GM19395 (cell line): ENCODE measurements around the gene CLCN6.

Source experiments
- ATAC-seq: cut with Tn5 transposase; IDR thresholded peaks from one replicate; pipeline ENCODE4 v1.9.1; 2021; ENCODE audit warnings: mild to moderate bottlenecking, moderate library complexity; ENCODE audit not compliant: unreplicated experiment

CLCN6 gene, protein sequence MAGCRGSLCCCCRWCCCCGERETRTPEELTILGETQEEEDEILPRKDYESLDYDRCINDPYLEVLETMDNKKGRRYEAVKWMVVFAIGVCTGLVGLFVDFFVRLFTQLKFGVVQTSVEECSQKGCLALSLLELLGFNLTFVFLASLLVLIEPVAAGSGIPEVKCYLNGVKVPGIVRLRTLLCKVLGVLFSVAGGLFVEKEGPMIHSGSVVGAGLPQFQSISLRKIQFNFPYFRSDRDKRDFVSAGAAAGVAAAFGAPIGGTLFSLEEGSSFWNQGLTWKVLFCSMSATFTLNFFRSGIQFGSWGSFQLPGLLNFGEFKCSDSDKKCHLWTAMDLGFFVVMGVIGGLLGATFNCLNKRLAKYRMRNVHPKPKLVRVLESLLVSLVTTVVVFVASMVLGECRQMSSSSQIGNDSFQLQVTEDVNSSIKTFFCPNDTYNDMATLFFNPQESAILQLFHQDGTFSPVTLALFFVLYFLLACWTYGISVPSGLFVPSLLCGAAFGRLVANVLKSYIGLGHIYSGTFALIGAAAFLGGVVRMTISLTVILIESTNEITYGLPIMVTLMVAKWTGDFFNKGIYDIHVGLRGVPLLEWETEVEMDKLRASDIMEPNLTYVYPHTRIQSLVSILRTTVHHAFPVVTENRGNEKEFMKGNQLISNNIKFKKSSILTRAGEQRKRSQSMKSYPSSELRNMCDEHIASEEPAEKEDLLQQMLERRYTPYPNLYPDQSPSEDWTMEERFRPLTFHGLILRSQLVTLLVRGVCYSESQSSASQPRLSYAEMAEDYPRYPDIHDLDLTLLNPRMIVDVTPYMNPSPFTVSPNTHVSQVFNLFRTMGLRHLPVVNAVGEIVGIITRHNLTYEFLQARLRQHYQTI

DNA sequence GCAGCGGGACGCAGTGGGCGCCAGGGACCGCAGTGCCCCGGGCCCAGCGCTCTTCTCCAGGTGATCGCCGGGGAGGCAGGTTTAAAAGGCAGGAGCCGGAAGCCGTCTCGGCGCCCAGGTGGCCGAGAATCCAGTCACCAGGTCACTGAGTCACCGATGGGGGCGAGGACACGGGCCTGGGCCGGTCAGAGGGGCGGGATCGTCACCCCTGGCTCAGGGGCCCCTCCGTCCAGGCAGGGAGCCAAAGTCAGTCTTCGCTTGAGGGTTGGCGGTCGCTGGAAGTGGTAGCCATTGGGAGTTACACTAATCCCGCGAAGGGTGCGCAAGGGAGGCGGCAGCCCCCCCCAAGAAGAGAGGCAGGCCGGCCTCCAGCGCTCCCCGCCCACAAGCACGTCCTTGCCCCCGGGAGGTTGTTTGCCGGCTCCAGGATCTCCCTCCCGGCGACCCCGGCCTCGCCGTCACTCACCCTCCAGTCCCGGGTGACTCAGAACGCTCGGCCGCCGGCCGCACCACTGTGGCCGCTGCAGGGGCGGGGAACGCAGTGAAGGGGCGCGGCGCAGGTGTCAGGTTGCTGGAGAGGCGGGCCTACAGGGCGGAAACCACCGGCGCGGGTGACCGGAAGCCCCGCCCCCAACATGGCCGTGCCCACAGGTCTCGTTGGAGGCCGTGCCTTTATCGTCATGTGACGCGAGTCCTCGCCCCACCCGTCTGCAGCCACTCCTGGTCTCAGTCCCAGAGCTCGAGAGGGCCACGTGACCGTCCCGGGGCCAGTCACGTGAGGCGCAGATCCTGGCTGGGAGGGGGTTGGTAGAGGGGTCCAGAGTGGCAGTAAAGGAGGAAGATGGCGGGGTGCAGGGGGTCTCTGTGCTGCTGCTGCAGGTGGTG, at the start of gene CLCN6, which contains the start of gene MTHFR:
TSS of gene CLCN6 (plus strand) at position 770 of the 885 bp plus-strand sequence. CDS start at position 842, 72 bp downstream.
TSS of gene MTHFR (minus strand) at position 543 of the 885 bp plus-strand sequence. CDS start 2,848 bp downstream, outside the sequence.
- peak; percentile 81 for ATAC-seq

GRCh38 chr1:11757047-11757446, 48.9 kb upstream of the CLCN6 start:
- no peak for ATAC-seq

DNA sequence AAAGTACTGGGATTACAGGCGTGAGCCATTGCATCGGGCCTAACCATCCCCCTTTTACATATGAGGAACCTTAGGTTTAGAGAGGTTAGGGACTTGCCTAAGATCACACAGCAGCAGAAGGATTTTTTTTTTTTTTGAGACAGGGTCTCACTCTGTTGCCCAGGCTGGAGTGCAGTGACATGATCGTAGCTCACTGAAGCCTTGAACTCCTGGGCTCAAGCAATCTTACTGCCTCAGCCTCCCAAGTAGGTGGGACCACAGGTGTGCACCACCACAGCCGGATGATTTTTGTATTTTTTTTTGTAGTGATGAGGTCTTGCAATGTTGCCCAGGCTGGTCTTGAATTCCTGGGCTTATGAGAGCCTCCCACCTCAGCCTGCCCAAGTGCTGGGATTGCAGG, 46.2 kb upstream of the CLCN6 start:
- ATAC-seq, result no peak

- ATAC-seq, result no peak
Observed at GRCh38 chr1:11761285-11761684, 44.7 kb upstream of the CLCN6 start.

GRCh38 chr1:11761988-11762406, 44.0 kb upstream of the CLCN6 start, which contains the start of gene C1orf167:
Gene C1orf167 (plus strand): TSS chr1:11762193. CDS start chr1:11764401, 2,208 bp downstream.
- ATAC-seq, result no peak

DNA sequence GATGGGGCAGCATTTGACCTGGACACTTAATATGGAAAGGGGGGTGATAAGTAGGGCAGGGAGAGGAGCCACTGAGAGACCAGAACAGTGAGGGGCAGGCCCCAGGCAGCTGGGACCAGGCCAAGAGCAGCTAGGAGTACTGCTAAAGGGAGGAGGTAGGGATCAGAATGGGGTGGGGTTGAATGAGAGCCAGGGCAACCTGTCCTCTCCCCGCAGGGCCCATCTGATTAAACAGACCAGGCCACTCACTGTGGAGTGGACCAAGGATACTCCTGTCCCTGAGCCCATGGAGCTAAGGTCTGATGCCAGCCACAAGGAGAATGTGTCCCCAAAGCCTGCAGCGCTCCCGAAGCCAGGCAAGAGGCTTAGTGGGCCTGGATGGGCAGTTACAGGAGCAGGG, 41.9 kb upstream of the CLCN6 start:
- no peak for ATAC-seq

DNA sequence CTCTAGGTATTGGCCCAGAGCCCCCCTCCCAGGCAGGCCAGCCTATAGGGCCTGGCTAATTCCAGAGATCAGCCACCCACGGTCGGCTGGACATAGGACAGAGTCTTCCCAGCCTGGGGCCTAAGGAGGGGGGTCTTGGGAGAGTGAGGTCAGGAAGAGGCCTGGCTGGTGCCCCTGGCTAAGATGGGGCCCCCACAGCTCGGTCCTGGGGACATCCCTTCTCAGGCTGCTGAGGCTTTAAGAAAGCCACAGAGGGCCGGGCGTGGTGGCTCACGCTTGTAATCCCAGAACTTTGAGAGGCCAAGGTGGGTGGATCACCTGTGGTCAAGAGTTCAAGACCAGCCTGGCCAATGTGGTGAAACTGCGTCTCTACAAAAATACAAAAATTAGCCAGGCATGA, 41.5 kb upstream of the CLCN6 start:
- ATAC-seq, result no peak

DNA sequence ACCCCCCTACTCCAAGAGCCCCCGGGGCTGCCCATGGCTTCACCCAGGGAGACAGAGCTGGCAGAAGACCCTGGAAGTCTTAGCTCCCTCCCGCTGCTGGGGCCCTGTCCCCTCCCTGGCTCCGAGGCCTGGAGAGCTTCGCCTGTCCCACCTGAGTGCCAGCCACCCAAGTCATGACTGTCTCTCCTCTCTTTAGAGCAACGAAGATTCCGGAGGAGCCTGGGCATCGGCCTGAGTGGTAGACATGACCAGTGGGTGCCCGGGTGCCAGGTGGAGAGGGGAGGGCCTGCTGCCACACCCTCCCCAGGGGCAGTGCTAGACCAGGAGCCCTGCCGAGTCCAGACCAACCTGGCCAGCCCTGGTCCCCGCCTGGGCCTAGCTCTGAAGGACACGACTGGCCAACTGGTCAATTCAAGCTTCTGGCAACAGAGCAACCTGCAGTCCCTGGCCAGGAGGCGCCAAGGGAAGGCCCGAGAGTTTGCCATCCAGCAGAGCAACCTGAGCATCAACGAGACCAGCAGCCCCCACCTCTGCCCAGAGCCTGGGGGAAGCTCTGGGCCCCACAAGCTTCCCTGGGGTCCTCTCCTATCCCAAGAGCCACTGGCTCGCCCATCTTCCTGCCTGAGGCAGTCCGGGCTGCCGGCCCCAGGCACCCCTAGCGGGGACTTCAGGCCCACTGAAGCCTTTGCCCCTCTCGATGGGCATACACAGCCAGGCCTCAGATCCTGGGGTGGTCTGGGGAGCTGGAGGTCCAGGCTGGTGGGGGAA, 40.1 kb upstream of the CLCN6 start:
- ATAC-seq, result no peak

- ATAC-seq, result no peak
Observed at GRCh38 chr1:11766429-11766776, 39.6 kb upstream of the CLCN6 start.

GRCh38 chr1:11767922-11768704, 37.9 kb upstream of the CLCN6 start:
- ATAC-seq, result no peak

- no peak for ATAC-seq
Observed at GRCh38 chr1:11768821-11769220, 37.2 kb upstream of the CLCN6 start.

DNA sequence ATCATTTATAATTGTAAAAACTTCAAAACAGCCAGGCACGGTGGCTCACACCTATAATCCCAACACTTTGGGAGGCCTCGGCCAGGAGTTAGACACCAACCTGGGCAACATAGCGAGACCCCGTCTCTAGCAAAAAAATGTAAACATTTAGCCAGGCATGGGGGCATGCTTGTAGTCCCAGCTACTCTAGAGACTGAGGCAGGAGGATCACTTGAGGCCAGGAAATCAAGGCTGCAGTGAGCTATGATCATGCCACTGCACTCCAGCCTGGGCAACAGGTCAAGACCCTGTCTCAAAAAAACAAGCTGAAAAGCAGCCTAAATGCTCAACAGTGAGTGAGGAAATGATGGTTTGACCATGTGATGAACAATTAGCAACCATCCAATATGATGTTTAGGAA, 36.7 kb upstream of the CLCN6 start:
- ATAC-seq, result no peak

- no peak for ATAC-seq
Observed at GRCh38 chr1:11770011-11770410, 36.0 kb upstream of the CLCN6 start.

DNA sequence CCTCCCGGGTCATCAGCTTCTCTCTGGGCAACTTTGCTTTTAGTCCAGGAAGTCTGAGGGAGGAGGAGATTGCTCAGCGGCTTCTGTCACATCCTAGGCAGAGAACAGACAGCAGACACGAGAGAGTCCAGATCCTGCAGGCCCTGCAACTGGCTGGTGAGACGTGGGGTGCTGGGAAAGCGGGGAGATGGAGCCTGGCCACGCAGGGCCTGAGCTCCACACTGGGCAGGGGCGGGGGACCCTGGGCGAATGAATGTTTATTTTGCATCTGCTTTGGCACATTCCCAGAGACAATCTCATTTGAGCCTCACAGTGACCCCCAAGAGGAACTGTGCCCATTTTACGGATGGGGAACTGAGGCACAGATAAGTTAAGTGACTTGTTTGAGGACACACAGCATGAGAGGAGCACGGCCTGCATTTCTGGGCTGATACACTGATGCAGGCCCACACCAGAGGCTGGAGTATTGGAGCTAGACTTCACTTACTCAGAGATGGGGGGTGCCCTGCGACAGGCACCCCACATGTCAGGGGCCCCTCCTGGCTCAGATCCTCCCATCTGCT, 34.4 kb upstream of the CLCN6 start:
- no peak for ATAC-seq

- no peak for ATAC-seq
Observed at GRCh38 chr1:11772458-11772857, 33.5 kb upstream of the CLCN6 start.

DNA sequence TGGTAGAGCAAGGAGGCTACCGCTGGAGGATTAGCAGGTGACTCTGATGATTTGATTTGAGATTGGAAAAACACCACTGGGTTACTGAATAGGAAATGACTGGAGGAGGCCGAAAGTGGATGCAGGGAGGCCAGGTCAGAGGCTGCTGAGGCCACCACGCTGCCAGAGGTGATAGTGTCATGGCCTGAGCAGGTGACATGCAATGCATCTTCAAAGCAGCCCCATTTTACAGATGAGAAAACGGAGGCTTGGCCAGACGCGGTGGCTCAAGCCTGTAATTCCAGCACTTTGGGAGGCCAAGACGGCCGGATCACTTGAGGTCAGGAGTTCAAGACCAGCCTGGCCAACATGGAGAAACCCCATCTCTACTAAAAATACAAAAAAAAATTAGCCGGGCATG, 31.2 kb upstream of the CLCN6 start:
- no peak for ATAC-seq

- no peak for ATAC-seq
Observed at GRCh38 chr1:11777658-11778322, 28.2 kb upstream of the CLCN6 start.

DNA sequence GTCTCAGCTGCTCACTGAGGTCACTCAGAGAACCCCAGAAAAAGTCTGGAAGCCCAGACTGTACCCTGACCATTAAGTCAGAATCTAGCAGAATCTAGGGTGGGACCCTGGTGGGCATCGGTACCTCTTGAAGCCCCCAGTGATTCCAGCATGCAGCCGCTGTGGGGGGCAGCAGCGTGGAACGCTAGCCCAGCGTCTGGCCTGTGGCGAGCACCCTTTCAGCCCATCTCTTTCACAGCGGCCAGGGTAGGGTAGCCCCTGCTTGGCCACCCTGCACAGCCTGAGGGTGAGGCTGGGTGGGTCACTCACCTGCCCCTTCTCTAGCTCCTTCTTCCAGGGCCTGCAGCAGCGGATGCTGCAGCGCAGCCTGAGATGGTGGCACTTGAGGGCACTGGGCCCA, 27.7 kb upstream of the CLCN6 start:
- no peak for ATAC-seq
